Measurements from ENCODE around the gene ZBTB39. TPM values are rescaled to one million over a fixed set of nuclear protein-coding genes. Genes with fewer than 3 reads are reported as not detected.

ZBTB39 gene
- total RNA-seq, 4 donors from 2014 or later: 2.1 to 6.5 (median 4.0) TPM

DNA sequence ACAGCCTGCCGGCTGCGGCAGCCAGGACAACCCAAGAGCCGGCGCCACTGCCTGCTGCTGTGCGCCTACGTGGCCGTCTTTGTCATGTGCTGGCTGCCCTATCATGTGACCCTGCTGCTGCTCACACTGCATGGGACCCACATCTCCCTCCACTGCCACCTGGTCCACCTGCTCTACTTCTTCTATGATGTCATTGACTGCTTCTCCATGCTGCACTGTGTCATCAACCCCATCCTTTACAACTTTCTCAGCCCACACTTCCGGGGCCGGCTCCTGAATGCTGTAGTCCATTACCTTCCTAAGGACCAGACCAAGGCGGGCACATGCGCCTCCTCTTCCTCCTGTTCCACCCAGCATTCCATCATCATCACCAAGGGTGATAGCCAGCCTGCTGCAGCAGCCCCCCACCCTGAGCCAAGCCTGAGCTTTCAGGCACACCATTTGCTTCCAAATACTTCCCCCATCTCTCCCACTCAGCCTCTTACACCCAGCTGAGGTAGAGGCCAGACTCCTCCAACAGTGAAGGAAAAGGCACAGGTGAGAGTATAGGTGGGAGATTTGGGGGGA lies 10.3 kb downstream of the ZBTB39 start:
- Histone ChIP-seq H3K4me3 (no peak overlapping the region), H3K27ac (peak overlapping the region in 1 of 4 donors; percentile 6), H3K27me3 (no peaks in the 10 kb centered on the region), H3K9me3 (no peaks in the 10 kb centered on the region), H3K4me1 (peaks cover 7 to 26% (median 10%) of the 10 kb centered on the region in 3 donors), H3K36me3 (peaks cover 0 to 45% (median 0%) of the 10 kb centered on the region in 3 donors)
- DNase-seq: no peak
- 86 to 97% methylated on average over 10 to 11 of the region's 11 CpGs for WGBS, 2 donors
- intact Hi-C loops (cut with DNase I): no loop called here
- TF ChIP-seq, protein P1, sequence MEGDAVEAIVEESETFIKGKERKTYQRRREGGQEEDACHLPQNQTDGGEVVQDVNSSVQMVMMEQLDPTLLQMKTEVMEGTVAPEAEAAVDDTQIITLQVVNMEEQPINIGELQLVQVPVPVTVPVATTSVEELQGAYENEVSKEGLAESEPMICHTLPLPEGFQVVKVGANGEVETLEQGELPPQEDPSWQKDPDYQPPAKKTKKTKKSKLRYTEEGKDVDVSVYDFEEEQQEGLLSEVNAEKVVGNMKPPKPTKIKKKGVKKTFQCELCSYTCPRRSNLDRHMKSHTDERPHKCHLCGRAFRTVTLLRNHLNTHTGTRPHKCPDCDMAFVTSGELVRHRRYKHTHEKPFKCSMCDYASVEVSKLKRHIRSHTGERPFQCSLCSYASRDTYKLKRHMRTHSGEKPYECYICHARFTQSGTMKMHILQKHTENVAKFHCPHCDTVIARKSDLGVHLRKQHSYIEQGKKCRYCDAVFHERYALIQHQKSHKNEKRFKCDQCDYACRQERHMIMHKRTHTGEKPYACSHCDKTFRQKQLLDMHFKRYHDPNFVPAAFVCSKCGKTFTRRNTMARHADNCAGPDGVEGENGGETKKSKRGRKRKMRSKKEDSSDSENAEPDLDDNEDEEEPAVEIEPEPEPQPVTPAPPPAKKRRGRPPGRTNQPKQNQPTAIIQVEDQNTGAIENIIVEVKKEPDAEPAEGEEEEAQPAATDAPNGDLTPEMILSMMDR (IDR thresholded peaks at IDR 0.05): no peak
- no peak for TF ChIP-seq POLR2A (IDR thresholded peaks at IDR 0.05)

DNA sequence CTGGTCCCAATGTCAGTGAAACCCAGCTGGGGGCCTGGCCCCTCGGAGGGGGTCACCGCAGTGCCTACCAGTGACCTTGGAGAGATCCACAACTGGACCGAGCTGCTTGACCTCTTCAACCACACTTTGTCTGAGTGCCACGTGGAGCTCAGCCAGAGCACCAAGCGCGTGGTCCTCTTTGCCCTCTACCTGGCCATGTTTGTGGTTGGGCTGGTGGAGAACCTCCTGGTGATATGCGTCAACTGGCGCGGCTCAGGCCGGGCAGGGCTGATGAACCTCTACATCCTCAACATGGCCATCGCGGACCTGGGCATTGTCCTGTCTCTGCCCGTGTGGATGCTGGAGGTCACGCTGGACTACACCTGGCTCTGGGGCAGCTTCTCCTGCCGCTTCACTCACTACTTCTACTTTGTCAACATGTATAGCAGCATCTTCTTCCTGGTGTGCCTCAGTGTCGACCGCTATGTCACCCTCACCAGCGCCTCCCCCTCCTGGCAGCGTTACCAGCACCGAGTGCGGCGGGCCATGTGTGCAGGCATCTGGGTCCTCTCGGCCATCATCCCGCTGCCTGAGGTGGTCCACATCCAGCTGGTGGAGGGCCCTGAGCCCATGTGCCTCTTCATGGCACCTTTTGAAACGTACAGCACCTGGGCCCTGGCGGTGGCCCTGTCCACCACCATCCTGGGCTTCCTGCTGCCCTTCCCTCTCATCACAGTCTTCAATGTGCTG lies 11.0 kb downstream of the ZBTB39 start:
- intact Hi-C loops (cut with DNase I): no loop called here
- H3K27ac ChIP-seq: peak overlapping the region in 1 of 4 donors; percentile 6
- WGBS, 2 donors: 91 to 94% methylated on average over 15 to 25 of the region's 26 CpGs
- no peak for DNase-seq
- H3K27me3 ChIP-seq: no peaks in the 10 kb centered on the region
- H3K9me3 ChIP-seq: no peaks in the 10 kb centered on the region
- TF ChIP-seq POLR2A (IDR thresholded peaks at IDR 0.05): no peak
- TF ChIP-seq, protein P1 (IDR thresholded peaks at IDR 0.05): no peak
- no peak overlapping the region for H3K4me3 ChIP-seq
- H3K4me1 ChIP-seq: peaks cover 13 to 29% (median 17%) of the 10 kb centered on the region in 3 donors
- peaks cover 0 to 38% (median 0%) of the 10 kb centered on the region in 3 donors for H3K36me3 ChIP-seq

DNA sequence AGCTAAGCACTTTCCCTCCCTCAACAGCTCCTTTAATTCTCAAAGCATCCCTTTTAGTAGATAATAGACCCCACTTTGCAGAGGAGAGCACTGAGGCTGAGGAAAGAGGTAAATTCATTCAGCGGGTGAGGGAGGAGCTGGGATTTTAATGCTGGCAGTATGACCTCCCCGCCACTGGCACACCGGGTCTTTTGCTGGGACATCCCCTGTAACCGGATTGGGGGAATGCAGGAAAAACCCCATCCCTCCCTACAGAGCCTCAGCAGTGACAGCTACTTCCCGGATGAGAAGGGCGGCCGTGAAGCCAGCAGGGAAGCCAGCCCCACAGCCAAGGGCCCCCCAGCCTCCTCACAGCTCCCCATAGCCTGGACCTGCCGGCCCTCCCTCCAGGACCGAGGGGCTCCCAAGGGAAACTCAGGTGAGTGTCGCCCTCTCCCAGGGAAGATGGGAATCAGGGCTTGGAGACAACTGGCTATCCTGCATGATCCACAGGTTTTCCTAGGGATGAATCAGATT lies 12.1 kb downstream of the ZBTB39 start:
- no peaks in the 10 kb centered on the region for H3K9me3 ChIP-seq
- H3K4me1 ChIP-seq: peaks cover 14 to 22% (median 18%) of the 10 kb centered on the region in 3 donors
- peaks cover 0 to 27% (median 0%) of the 10 kb centered on the region in 3 donors for H3K36me3 ChIP-seq
- no peak for TF ChIP-seq POLR2A (IDR thresholded peaks at IDR 0.05)
- TF ChIP-seq, protein P1 (IDR thresholded peaks at IDR 0.05): no peak
- H3K4me3 ChIP-seq: no peak overlapping the region
- DNase-seq: no peak
- no peak overlapping the region for H3K27ac ChIP-seq
- intact Hi-C loops (cut with DNase I): no loop called here
- H3K27me3 ChIP-seq: no peaks in the 10 kb centered on the region
- WGBS, 2 donors: 65 to 77% methylated on average over 6 to 8 of the region's 10 CpGs

DNA sequence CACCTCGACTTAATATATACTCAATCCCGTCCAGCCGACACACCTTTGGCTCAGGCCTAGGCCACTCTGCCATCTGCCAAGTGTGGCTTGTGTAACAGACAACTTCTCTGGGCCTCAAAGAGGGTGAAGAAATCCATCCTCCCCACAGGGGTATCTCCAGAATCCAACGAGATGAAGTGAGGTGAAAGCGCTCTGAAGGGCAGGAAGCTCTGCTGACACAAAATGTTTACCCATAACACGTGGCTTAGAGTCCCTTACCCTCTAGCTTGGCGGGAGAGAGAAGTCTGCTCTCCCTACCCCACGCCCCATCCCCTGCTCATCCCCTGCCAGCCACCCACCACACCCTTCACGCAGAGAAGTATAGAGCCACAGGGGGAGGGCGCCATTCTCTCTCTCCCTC lies 13.0 kb downstream of the ZBTB39 start:
- TF ChIP-seq, protein P1 (IDR thresholded peaks at IDR 0.05): no peak
- no peak for TF ChIP-seq POLR2A (IDR thresholded peaks at IDR 0.05)
- WGBS, 2 donors: 60 to 82% methylated on average over 4 to 9 of the region's 10 CpGs
- Histone ChIP-seq H3K27me3 (no peaks in the 10 kb centered on the region), H3K9me3 (no peaks in the 10 kb centered on the region), H3K27ac (no peak overlapping the region), H3K4me3 (no peak overlapping the region), H3K36me3 (peaks cover 0 to 24% (median 0%) of the 10 kb centered on the region in 3 donors), H3K4me1 (peaks cover 14 to 25% (median 18%) of the 10 kb centered on the region in 3 donors)
- intact Hi-C loops (cut with DNase I): no loop called here
- DNase-seq: no peak
